Body of pancreas (tissue), 4 donors: Measurements from ENCODE around the gene NECAB3. TPM values are rescaled to one million over a fixed set of nuclear protein-coding genes. Genes with fewer than 3 reads are reported as not detected.

Experiments used
- ATAC-seq: fragments of 150-250 bp; one replicate; pipeline ENCODE4 v1.9.1; 2016
- DNase-seq, 4 donors: peaks; one replicate each; pipeline ENCODE4 v3.0.0-alpha.2; 2019
- H3K27ac ChIP-seq, 4 donors: fragments of 200-600 bp; sonication (generic); 1 replicate in 3 of 4; 2 replicates in 1 of 4; pipeline versions ENCODE4 v1.5.1 to v1.6.1; 2016 to 2019; ENCODE audit warnings: mild to moderate bottlenecking in 1 of 4, mixed read lengths in 1 of 4, moderate library complexity in 1 of 4
- H3K27me3 ChIP-seq, 2 donors: fragments of 200-600 bp; sonication (generic); one replicate each; pipeline ENCODE4 v1.6.0; 2016; ENCODE audit warnings: mild to moderate bottlenecking in 1 of 2
- H3K36me3 ChIP-seq, 2 donors: fragments of 200-600 bp; sonication (generic); replicated peaks in 1 of 2; 2 replicates each; pipeline ENCODE4 v1.5.1; 2016; ENCODE audit warnings: low read depth in 2 of 2; ENCODE audit not compliant: insufficient read depth in 1 of 2
- H3K4me1 ChIP-seq: fragments of 200-600 bp; sonication (generic); one replicate; pipeline ENCODE4 v1.6.0; 2016
- H3K4me3 ChIP-seq, 2 donors: fragments of 200-600 bp; sonication (generic); 1 replicate in 1 of 2; 2 replicates in 1 of 2; pipeline ENCODE4 v1.5.1; 2016 to 2019
- H3K9me3 ChIP-seq, 3 donors: fragments of 200-600 bp; sonication (generic); 1 replicate in 2 of 3; 2 replicates in 1 of 3; pipeline ENCODE4 v1.5.1; 2016
- CTCF ChIP-seq, 7 experiments: fragments of 450-650 bp in 4 of 7; fragments of 200-600 bp in 3 of 7; sonication (generic) in 3 of 7; IDR thresholded peaks; one replicate each; pipeline ENCODE4 v1.5.1; 2016 to 2019; ENCODE audit warnings: antibody characterized with exemption in 7 of 7
- POLR2A ChIP-seq, 3 donors: fragments of 450-650 bp; IDR thresholded peaks; one replicate each; pipeline ENCODE4 v1.6.1; 2016; ENCODE audit warnings: antibody characterized with exemption in 3 of 3, mild to moderate bottlenecking in 2 of 3
- WGBS, 2 donors: methylation state at CpG; one replicate each; pipeline ENCODE4 v1.1.5; 2017; 5-methylcytosine and 5-hydroxymethylcytosine counted together
- intact Hi-C: fragments of 100-400 bp; cut with DNase I; formaldehyde crosslinking; loops from one replicate; pipeline ENCODE4 v1.15.1; 2023
- total RNA-seq, 2 donors: library from RNA; depleted of rRNA; stranded (reverse); fragments of >200 nt; gene quantifications; one replicate each; pipeline ENCODE4 v1.1.0, GENCODE V29; 2016

The NECAB3 gene
- total RNA-seq, 2 donors from 2014 or later, result 41.8 to 92.3 TPM

GRCh38 chr20:33627577-33628216 is 46.5 kb downstream of the NECAB3 start:
- no peak overlapping the region for H3K4me3 ChIP-seq
- WGBS, 2 donors, result 96 to 98% methylated on average over 4 of the region's 4 CpGs
- no peaks in the 10 kb centered on the region for H3K9me3 ChIP-seq
- DNase-seq (no peak), ATAC-seq (no peak)
- intact Hi-C loops, result no loop called here
- no peaks in the 10 kb centered on the region for H3K4me1 ChIP-seq
- H3K27me3 ChIP-seq, result no peaks in the 10 kb centered on the region
- TF ChIP-seq POLR2A (IDR thresholded peaks at IDR 0.05) (no peak), CTCF (IDR thresholded peaks at IDR 0.05) (no peak)
- H3K36me3 ChIP-seq, result peaks cover 0 to 17% of the 10 kb centered on the region in 2 donors
- no peak overlapping the region for H3K27ac ChIP-seq

GRCh38 chr20:33626190-33626589 is 48.0 kb downstream of the NECAB3 start:
- H3K27me3 ChIP-seq, result no peaks in the 10 kb centered on the region
- intact Hi-C loops, result no loop called here
- no peaks in the 10 kb centered on the region for H3K4me1 ChIP-seq
- H3K36me3 ChIP-seq, result peaks cover 0 to 17% of the 10 kb centered on the region in 2 donors
- ATAC-seq, result no peak
- H3K9me3 ChIP-seq, result no peaks in the 10 kb centered on the region
- TF ChIP-seq POLR2A (IDR thresholded peaks at IDR 0.05) (no peak), CTCF (IDR thresholded peaks at IDR 0.05) (no peak)
- DNase-seq, result no peak
- H3K4me3 ChIP-seq, result no peak overlapping the region
- H3K27ac ChIP-seq, result no peak overlapping the region
- 92 to 93% methylated on average over 4 of the region's 4 CpGs for WGBS, 2 donors

DNA sequence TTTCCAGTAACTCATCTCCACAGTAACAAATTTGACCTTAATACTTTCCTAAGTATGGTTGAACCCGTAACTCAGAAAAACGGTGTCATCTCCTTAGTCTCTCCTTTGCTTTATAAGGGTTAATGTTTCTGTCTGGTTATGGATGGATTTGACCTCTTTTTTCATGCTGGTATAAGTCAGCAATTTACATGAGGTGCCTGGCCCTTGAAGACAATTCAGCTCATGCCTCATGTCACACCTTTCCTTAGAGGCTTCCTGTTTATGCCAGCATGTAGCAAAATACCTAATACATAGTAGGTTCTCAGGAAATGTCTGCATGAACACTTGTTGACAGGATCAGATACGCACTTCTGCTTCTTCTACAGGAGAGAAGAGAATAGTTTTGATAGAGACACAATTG is 49.8 kb downstream of the NECAB3 start:
- WGBS, 2 donors, result 88% methylated on average over 3 of the region's 3 CpGs
- no peaks in the 10 kb centered on the region for H3K4me1 ChIP-seq
- DNase-seq (no peak), ATAC-seq (no peak)
- intact Hi-C loops, result no loop called here
- H3K4me3 ChIP-seq, result no peak overlapping the region
- no peaks in the 10 kb centered on the region for H3K27me3 ChIP-seq
- peaks cover 0 to 12% of the 10 kb centered on the region in 2 donors for H3K36me3 ChIP-seq
- no peaks in the 10 kb centered on the region for H3K9me3 ChIP-seq
- TF ChIP-seq CTCF (IDR thresholded peaks at IDR 0.05), result no peak
- TF ChIP-seq POLR2A (IDR thresholded peaks at IDR 0.05), result no peak
- no peak overlapping the region for H3K27ac ChIP-seq

- no peaks in the 10 kb centered on the region for H3K4me1 ChIP-seq
- no peak overlapping the region for H3K4me3 ChIP-seq
- ATAC-seq (no peak), DNase-seq (no peak)
- H3K27me3 ChIP-seq, result no peaks in the 10 kb centered on the region
- intact Hi-C loops, result no loop called here
- WGBS, 2 donors, result 98 to 99% methylated on average over 10 of the region's 10 CpGs
- TF ChIP-seq CTCF (IDR thresholded peaks at IDR 0.05) (no peak), POLR2A (IDR thresholded peaks at IDR 0.05) (no peak)
- H3K9me3 ChIP-seq, result no peaks in the 10 kb centered on the region
- H3K27ac ChIP-seq, result no peak overlapping the region
- H3K36me3 ChIP-seq, result peaks cover 0 to 10% of the 10 kb centered on the region in 2 donors
Observed at GRCh38 chr20:33622705-33623365, 51.4 kb downstream of the NECAB3 start.
